Fibroblast of skin of left biceps (primary cell): ENCODE measurements around the gene FADS1.

Experiments
- DNase-seq, 2 experiments: peaks; one replicate each; pipeline ENCODE4 v3.0.0-alpha.2; 2013; ENCODE audit warnings: low read depth in 2 of 2

Gene FADS1

DNA sequence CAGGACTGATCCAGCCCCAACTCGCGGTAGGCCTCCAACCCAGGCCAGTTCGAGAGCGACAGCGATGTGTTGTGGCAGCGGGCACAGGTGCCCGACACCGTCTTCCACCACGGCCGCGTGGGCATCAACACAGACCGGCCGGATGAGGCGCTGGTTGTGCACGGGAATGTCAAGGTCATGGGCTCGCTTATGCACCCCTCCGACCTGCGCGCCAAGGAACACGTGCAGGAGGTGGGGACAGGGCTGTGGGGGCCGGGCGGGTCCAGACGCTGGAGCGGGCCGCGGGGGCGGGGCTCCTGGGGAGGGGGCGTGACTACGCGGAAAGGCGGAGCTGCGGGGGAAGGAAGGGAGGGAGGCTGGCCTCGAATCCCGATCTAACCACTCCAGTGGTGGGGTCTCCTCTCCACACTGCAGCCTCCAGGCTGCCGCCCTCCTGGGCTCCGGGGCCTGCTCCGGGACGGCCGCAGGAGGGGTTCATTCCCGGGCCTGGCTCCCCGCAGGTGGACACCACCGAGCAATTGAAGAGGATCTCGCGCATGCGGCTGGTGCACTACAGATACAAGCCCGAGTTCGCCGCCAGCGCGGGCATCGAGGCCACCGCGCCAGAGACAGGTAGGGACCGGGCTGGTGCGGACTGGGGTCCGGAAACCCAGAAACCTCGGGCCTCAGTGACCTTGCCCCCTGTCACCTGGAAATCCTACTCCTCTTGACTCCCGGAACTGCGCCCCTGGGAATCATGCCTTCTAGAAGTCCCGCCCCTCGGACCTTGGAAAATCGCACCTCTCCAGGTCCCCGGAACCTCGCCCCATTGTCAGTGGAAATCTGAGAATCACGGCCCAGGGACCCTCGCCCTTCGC lies 39.3 kb downstream of the FADS1 start:
- DNase-seq = no peak

DNA sequence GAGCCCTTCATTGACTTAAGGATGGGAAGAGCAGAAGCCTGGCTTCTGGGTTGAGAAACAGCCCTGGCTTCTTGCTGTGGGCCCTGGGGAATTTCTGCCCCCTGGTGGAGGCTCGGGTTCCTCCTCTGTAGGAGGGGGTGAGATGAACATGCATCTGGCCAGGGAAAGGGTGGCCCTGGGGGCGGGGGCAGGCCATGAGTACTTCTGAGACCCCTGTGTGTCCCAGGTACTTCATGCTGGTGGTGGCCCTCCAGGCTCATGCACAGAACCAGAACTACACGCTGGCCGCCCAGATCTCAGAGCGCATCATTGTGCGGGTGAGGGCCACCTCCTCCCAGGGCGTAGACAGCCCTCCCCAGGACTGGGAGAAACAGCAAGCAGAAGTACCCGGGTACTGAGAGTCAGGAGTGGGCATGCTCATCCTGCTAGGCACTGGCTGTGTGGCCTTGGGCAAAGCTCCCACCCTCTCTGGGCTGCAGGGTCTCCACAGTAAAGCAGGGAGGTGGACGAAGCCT lies 40.2 kb downstream of the FADS1 start:
- DNase-seq = no peak

DNA sequence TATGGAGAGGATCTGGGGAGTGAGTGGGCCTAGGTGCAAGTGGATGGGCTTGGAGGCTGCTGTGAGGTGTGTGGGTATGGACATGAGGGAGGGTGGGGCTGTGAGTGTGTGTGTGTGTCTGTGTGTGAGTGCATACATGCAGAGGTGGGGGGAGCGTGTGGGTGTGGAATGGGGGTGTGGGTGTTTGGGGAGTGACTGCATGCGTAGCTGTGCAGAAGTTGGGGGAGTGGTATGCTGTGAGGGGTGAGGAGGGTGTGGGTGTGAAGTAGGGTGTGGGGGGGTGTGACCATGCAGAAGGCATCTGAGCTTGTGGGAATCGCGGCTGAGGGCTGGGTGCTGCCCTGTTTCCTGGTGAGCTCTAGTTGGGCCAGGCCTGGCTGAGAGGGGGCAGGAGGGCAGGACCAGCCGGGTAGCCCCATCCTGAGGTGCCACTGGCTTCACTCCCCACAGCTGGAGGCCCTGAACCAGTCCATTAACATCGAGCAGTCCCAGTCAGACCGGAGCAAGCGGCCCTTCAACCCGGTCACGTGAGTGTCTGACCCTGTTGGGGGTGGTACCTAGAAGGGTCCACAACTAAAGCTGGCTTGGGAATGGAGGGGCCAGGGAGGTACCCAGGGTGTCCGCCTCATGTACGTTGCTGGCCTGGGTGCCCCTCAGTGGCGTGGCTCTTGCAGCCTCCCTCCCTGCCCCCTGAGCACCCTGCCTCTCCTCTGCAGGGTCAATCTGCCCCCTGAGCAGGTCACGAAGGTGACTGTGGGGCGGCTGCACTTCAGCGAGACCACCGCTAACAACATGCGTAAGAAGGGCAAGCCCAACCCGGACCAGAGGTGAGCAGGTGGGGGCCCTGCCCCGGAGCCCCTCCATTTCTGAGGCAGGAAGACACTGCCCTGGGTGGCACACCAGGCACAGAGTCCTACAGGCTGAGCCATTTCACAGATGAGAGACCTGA lies 40.9 kb downstream of the FADS1 start:
- no peak for DNase-seq

DNA sequence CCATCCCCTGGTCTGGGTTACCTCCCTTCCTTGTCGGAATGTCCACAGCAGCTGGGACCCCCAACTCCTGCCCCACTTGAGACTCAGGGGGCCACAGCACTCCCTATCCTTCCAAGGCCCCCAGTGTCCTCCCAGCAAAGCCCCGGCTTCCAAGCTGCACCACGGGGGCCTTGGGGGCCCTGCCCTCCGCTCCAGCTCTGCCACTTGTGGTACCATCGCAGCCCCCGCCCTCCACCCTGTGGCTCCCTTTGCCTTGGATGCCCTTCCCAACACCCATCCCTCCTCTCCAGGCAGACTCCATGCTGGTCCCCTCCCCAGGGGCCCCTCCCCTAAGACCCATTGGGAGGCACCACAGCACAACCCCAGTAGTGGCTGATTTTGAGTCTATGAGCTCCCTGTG lies 41.7 kb downstream of the FADS1 start:
- DNase-seq = no peak

DNA sequence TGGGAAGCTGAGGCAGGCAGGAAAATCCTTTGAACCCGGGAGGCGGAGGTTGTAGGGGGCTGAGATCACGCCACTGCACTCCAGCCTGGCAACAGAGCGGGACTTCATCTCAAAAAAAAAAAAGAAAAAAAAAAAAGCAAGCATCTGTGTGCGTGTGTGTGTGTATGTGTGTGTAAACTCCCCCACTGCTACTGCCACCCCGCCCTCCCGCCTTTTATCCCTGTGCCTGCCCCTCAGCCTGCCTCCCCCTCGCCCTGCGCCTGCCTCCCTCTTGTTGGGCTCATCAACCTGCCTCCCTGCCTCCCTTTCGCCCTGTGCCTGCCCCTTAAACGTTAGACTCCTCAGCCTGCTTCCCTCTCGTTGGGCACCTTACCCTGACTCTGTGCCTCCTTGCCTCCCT lies 42.4 kb downstream of the FADS1 start:
- DNase-seq = no peak

DNA sequence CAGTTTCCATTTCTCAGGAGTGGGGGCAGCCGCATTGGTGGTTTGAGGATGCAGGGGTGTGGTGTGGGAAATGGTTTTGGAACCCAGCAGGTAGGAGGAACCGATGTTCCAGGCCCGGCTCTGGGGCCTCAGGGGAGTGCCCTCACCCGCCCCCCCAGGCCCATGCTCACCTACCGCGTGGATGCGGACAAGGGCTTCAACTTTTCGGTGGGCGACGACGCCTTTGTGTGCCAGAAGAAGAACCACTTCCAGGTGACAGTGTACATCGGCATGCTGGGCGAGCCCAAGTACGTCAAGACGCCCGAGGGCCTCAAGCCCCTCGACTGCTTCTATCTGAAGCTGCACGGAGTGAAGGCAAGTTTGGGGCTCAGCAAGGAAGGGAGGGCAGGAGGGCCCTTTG lies 43.0 kb downstream of the FADS1 start:
- DNase-seq = no peak

DNA sequence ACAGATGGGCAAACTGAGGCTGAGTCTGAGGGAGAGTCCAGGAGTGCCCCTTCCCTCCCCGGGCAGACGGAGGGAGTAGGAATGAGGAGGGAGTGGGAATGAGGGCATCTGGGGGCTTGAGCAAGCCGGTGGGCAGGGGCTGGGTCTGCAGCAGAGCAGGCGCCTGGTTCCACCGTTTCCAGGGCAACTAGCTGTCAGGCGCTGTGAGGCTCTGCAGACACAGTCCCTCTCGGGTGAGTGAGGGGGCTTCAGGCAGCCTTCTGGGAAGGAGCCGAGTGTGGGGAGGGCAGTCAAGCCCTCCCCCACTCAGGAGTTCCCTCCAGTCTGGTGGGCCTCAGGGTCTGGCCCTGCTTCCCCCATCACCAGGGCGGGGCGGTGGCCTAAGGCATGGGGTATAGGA lies 43.4 kb downstream of the FADS1 start:
- no peak for DNase-seq

DNA sequence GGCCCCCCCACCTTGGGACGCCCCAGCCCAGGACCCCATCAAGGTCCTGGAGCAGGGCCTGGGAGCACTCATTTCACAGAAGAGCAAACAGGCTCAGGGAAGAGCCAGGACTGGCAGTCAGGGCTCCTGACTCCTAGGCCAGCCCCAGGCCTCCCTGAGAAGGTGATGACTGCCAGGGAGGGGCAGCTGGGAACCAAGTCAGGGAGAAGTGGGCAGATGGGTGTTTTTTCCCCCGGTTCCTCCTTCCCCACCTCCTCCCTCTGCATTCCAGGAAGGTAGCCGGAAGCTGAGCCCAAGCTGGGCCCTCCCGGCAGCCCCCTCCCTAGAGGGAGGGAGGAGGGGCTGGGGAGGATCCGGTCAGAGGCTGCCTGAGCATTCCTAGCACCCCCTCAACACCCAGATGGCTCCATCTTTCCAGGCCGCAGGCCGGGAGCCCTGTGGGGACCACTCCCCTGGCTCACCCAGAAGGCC lies 44.8 kb downstream of the FADS1 start:
- DNase-seq = no peak

DNA sequence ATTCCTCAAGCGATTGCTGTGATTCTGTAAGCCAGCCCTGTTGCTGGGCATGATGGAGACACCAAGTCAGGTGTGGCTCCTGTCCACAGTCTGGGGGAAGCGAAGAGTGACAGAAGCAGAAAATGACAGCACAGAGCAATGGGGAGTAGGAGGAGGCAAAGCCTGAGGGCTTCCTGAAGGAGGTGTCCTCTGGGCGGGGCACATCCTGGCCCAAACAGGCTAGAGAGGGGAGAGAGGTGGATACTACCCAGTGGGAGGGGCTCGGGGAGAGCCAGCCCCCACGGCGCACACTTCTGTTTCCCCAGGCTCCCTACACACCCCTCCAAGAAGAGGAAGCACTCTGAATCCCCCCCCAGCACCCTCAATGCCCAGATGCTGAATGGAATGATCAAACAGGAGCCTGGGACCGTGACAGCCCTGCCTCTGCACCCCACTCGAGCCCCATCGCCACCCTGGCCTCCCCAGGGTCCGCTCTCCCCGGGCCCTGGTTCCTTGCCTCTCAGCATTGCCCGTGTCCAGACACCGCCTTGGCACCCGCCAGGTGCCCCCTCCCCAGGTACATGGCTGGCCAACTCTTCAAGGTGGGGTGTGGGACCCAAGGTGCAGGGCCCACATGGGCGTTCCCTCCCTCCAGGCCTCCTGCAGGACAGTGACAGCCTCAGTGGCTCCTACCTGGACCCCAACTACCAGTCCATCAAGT lies 45.5 kb downstream of the FADS1 start:
- DNase-seq = no peak

DNA sequence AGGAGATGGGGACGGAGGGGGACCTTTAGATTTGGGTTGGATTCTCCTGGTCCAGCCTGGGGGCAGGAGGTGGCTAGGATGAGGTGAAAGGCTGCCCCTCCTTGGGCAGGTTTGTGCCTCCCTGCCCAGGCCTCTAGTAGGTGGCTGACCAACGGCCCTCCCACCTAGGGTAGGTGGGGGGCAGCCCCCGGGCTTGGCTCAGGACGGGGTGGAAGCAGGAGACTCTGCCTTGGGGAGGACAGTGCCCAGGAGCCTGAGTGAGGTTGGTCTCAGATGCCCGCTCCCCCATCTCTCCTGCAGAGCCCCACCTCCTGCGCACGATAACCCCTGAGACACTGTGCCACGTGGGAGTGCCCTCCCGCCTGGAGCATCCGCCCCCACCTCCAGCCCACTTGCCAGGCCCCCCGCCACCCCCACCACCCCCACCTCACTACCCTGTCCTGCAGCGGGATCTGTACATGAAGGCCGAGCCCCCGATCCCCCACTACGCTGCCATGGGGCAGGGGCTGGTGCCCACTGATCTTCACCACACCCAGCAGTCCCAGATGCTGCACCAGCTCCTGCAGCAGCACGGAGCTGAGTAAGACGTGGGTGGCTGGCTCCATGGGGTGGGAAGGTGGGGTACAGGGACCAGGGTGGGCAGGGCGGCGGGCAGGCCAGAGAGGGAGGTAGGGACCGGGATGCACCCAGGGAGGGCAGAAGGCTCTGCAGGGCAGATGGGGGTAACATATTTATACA lies 46.7 kb downstream of the FADS1 start:
- DNase-seq = no peak

DNA sequence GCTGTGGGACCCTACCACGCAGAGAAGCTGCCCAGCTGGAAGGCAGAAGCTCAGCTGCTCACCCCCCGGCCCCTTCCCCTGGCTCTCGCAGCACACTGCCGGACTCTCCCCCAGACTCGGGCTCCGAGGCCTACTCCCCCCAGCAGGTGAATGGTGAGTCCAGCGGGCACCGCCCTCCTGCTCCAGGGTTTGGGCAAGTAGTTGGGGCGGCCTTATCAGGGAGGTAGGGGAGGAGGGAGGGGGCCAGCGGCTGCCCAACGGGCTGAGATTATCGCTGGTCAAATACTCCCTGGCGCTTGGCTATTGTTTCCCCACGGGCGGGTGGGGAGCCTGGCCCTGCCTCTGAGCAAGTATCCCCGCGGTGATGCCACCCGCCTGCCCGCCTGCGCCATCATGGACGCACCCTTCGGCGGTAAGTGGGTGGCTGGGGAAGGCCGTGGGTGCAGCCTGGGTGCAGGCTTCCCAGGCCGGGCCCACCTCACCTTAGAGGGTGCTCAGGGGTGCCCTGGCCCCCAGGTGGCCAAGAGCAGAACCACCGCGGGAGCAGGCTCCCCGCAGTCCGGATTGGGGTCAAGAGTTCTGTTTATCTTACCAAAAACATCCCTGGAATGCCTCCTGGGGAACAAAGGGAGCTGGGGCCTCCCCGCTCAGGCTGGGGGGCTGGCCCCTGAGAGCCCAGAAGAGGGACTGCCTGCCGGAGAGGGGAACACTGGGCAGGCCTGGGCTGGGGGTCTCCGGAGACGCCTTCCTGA lies 47.5 kb downstream of the FADS1 start:
- DNase-seq = no peak

DNA sequence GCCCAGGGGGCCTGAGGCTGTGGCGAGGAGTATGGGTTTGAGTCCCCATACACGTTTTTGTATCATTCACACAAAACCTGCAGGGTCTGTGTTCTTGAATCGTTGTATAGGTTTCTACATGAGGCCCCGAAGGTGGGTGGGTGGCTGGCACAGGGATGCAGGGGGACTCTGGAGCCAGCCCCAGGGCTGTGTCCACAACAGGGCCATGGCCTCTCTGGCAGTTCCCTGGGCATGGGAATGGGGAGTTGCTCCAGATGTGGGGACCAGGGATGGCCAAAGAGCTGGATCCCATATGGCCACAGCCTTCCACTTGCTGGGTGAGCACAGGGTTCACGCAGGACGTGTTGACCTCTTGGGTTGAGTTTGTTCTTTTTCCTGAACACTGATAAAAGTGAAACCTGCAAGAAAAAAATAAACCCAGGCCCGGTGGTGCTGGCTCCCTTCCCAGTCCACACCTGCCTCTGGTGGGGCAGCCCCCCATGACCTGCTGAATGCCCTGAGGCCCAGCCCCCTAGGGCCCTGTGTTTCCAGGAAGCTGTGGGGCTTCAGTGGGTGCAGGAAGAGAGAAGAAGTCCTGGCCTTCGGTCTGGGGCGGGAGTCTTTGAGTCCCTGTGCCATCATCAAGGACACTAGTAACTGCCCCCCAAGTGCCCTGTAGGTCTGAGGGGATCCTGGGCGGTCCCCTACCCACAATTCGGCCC lies 48.3 kb downstream of the FADS1 start:
- no peak for DNase-seq

DNA sequence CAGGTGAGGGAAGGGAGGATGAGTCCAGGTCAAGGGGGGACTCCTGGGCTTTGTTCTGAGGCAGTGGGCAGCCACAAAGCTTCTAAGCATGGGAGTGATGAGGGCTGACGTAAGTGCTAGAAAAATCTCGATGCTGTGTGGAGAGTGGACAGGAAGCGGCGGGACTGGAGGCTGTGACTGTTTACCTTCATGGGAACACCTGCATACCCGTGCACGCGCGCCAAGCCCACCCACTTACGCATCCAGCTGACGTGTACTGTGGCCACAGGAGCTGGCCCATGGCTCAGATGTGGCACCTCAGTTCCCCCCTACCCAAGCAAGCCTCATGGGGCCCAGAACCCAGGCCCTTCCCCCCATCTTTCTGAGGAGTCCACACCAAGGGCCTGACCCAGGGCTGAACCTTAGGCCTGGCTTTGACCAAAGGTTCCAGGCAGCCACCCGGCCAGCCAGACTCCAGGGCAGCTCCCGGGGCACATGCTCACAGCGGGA lies 50.4 kb downstream of the FADS1 start:
- DNase-seq = no peak

DNA sequence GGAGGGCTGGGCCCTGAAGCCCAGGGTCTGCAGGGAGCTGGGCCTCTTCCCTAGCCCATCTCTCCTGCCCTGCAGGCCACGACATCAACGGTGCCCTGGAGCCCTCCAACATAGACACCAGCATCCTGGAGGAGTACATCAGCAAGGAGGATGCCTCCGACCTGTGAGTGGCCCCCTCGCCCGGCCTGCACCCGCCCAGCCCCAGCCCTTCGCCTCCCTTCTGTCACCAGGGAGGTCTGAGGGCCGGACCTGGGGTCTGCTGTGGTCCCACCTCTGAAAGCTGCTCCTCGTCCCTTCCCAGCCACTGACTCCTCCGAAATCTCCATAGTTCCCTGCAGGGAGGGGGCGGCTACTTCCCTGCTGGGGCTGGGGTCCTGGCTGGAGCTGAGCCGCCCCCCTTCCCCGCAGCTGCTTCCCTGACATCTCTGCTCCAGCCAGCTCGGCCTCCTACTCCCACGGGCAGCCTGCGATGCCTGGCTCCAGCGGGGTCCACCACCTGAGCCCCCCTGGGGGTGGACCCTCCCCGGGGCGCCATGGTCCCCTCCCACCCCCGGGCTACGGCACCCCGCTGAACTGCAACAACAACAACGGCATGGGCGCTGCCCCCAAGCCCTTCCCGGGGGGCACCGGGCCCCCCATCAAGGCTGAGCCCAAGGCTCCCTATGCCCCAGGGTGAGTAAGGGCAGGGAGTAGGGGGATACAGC lies 51.1 kb downstream of the FADS1 start:
- no peak for DNase-seq

DNA sequence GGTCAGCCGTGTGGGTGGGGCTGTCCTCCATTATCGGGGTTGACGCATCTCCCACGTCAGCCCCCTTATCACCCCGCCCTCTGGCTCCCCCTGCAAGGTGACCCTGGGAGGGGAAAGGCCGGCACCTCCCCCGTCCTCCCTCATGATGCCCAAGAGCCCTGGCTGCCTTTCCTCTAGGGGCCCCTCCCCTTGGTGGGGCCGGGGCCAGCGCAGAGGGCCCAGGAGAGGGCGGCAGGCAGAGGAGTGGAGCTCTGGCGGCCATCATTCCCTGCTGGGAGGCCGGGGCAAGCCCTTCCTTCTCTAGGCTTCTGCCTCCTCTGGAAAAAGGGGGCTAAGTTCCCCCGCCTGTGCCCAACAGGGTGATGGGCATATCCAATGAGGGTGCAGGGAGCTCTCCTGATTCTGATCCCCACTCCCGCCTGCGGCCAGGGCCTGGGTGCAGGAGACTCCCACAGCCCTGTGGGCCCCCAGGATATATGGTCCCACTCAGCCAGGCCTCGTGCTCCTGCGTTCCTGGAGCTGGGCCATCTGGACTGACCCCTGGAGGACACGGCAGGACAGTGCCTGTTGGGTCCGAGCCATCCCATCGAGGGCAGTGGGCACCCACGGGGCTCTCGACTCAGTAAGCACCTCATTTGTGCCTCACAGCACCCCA lies 52.1 kb downstream of the FADS1 start:
- no peak for DNase-seq

DNA sequence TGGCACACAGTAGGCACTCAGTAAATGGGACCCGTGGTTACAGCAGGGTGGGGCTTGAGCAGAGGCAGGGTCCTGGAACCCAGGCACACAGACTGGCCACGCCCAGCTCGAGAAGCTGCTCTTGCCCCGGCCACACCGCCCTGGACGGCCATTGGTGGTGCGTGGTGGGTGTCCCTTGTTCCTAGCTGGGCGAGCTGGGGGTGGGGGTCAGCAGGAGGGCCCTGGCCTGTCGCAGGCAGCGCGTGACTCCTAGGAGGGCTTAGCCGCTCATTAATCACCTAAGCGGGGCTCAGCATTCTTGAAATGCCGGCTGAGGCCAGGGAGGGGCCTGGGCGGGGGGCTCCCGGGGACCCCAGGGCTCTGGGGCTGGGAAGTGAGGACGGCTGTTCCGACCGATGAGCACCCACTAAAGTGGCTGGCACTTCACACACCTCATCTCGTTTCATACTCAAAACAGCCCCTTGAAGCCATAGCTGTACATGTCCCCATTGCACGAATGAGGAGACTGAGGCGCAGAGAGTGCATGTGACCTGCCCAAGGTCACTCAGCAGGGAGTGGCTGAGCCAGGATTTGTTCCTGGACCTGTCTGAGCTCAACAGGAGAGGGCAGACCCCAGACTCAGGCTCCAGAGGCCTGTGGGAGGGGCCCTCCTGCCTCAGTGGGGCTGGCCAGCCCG lies 52.7 kb downstream of the FADS1 start:
- no peak for DNase-seq

DNA sequence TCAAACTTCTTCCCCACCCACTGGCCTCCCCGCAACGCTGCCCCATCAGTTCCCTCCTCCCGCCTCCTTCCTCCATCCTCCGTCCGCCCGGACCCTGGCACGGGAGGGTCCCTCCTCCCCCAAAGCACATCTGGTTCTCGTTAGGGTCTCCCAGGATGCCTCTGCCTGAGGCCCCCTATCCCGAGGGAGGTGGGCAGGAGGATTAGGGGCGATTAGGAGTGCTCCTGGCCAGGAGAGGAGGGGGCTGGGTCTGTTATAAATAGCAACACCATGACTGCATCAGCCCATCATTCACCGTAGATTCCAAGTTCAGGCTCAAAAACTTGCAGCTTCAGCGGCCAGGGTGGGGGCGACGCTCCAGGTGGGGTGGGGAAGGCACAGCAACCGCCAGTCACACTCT lies 54.0 kb downstream of the FADS1 start:
- no peak for DNase-seq

DNA sequence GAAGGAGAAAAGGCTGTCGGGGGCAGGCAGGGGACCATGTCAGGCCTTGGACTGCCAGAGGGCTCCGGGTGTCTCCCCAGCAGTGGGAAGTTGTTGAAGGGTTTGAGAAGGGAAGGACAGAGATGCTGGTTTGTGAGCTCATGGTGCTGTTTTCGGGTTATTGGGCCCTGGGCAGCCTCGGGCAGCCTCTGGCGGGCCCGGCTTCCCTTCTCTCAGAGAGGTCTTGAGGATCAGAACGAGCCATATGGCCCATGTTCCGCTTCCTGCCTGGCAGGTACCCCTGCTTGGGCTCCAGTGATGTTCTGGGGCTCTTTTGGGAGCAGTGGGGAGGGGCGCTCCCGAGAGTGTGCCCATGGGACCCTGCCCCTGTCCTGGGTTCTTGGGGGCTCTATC lies 54.6 kb downstream of the FADS1 start:
- no peak for DNase-seq
